Colonic mucosa (tissue), 4 donors: ENCODE data around the gene NDUFA12. TPM values are rescaled to one million over a fixed set of nuclear protein-coding genes. Genes with fewer than 3 reads are reported as not detected.
"Not testable (repeated sequence)": the region's sequence is repeated elsewhere in the genome, so short reads cannot be mapped to it uniquely, and the experiment has no call there.

Experiments
- DNase-seq: peaks from one replicate; pipeline ENCODE4 v3.0.0-alpha.2; 2020
- H3K27ac ChIP-seq: fragments of 200-600 bp; one replicate; pipeline ENCODE4 v1.8.0; 2021
- H3K27me3 ChIP-seq: fragments of 200-600 bp; one replicate; pipeline ENCODE4 v1.8.0; 2021
- H3K36me3 ChIP-seq: fragments of 200-600 bp; one replicate; pipeline ENCODE4 v1.8.0; 2021
- H3K4me1 ChIP-seq: fragments of 200-600 bp; one replicate; pipeline ENCODE4 v1.8.0; 2021; ENCODE audit warnings: mild to moderate bottlenecking
- H3K4me3 ChIP-seq: fragments of 200-600 bp; one replicate; pipeline ENCODE4 v1.8.0; 2021
- H3K9ac ChIP-seq, 2 donors: one replicate each; pipeline ENCODE4 v1.7.0; 2013; ENCODE audit warnings: control low read depth in 2 of 2, low read depth in 2 of 2, low read length in 2 of 2
- H3K9me3 ChIP-seq: fragments of 200-600 bp; one replicate; pipeline ENCODE4 v1.8.0; 2021
- CTCF ChIP-seq: fragments of 200-600 bp; IDR thresholded peaks from one replicate; pipeline ENCODE4 v1.8.0; 2022; ENCODE audit warnings: antibody characterized with exemption, mild to moderate bottlenecking
- intact Hi-C: fragments of 100-400 bp; cut with DNase I; formaldehyde crosslinking; loops from one replicate; pipeline ENCODE4 v1.14.1; 2022
- total RNA-seq, 2 donors: library from RNA; stranded (reverse); fragmentation: NEBNext Ultra II Directional in 1 of 2; extraction: Animal tissue kit (Norgen Biotek cat#: 25700) in 1 of 2; gene quantifications; one replicate each; pipeline ENCODE4 v1.2.1, GENCODE V29; 2021
- donor health status: healthy.
- donor health status: DM: no; HTN: no; CAD: no.
- donor health status: DM: no; HTN: no; CAD: no.

Gene NDUFA12
- total RNA-seq, 2 donors from 2014 or later: 136 to 151 TPM

GRCh38 chr12:94990222-94990621 lies 13.3 kb downstream of the NDUFA12 start:
- Histone ChIP-seq H3K4me1 (no peaks in the 10 kb centered on the region), H3K27me3 (no peaks in the 10 kb centered on the region), H3K4me3 (no peak overlapping the region), H3K36me3 (no peaks in the 10 kb centered on the region), H3K9ac (no peak overlapping the region), H3K27ac (no peak overlapping the region), H3K9me3 (no peaks in the 10 kb centered on the region)
- intact Hi-C loops: no loop called here
- no peak for DNase-seq
- no peak for TF ChIP-seq CTCF

- intact Hi-C loops: no loop called here
- DNase-seq: no peak
- no peak overlapping the region for H3K9ac ChIP-seq
These were observed 15.0 kb downstream of the NDUFA12 start for GRCh38 chr12:94988471-94988870.

GRCh38 chr12:94987801-94988200 lies 15.7 kb downstream of the NDUFA12 start:
- TF ChIP-seq CTCF: no peak
- H3K36me3 ChIP-seq: no peaks in the 10 kb centered on the region
- DNase-seq: no peak
- H3K9ac ChIP-seq: no peak overlapping the region
- H3K4me1 ChIP-seq: no peaks in the 10 kb centered on the region
- no peak overlapping the region for H3K4me3 ChIP-seq
- intact Hi-C loops: no loop called here
- no peaks in the 10 kb centered on the region for H3K9me3 ChIP-seq
- no peak overlapping the region for H3K27ac ChIP-seq
- H3K27me3 ChIP-seq: no peaks in the 10 kb centered on the region

More at GRCh38 chr12:94988471-94988870, 15.0 kb downstream of the NDUFA12 start:
- no peak for TF ChIP-seq CTCF
- Histone ChIP-seq H3K27me3 (no peaks in the 10 kb centered on the region), H3K4me3 (no peak overlapping the region), H3K4me1 (no peaks in the 10 kb centered on the region), H3K36me3 (no peaks in the 10 kb centered on the region), H3K27ac (no peak overlapping the region), H3K9me3 (no peaks in the 10 kb centered on the region)

- no peak for DNase-seq
- H3K4me1 ChIP-seq: no peaks in the 10 kb centered on the region
- no peaks in the 10 kb centered on the region for H3K36me3 ChIP-seq
- intact Hi-C loops: no loop called here
- no peak overlapping the region for H3K4me3 ChIP-seq
- H3K27me3 ChIP-seq: no peaks in the 10 kb centered on the region
- no peak for TF ChIP-seq CTCF
- H3K9ac ChIP-seq: no peak overlapping the region
- no peaks in the 10 kb centered on the region for H3K9me3 ChIP-seq
- H3K27ac ChIP-seq: no peak overlapping the region
These were observed 16.3 kb downstream of the NDUFA12 start for GRCh38 chr12:94987076-94987669.

- H3K9me3 ChIP-seq, intact Hi-C loops, H3K4me1 ChIP-seq, DNase-seq, H3K27ac ChIP-seq, H3K4me3 ChIP-seq, H3K27me3 ChIP-seq, H3K9ac ChIP-seq, H3K36me3 ChIP-seq: not testable (repeated sequence)
These were observed 18.4 kb downstream of the NDUFA12 start for GRCh38 chr12:94985099-94985498.

- Histone ChIP-seq H3K9ac (no peak overlapping the region), H3K9me3 (no peaks in the 10 kb centered on the region), H3K4me3 (no peak overlapping the region), H3K4me1 (no peaks in the 10 kb centered on the region), H3K27me3 (no peaks in the 10 kb centered on the region), H3K27ac (no peak overlapping the region), H3K36me3 (no peaks in the 10 kb centered on the region)
- intact Hi-C loops: no loop called here
- no peak for TF ChIP-seq CTCF
- DNase-seq: no peak
These were observed 20.2 kb downstream of the NDUFA12 start for GRCh38 chr12:94983321-94983720.
